Body of pancreas (tissue), 4 donors: ENCODE results near the gene HIBADH. TPM values are rescaled to one million over a fixed set of nuclear protein-coding genes. Genes with fewer than 3 reads are reported as not detected.

ENCODE experiments used
- ATAC-seq: fragments of 150-250 bp; one replicate; pipeline ENCODE4 v1.9.1; 2016
- DNase-seq, 4 donors: peaks; one replicate each; pipeline ENCODE4 v3.0.0-alpha.2; 2019
- H3K27ac ChIP-seq, 4 donors: fragments of 200-600 bp; sonication (generic); 1 replicate in 3 of 4; 2 replicates in 1 of 4; pipeline versions ENCODE4 v1.5.1 to v1.6.1; 2016 to 2019; ENCODE audit warnings: mild to moderate bottlenecking in 1 of 4, mixed read lengths in 1 of 4, moderate library complexity in 1 of 4
- H3K27me3 ChIP-seq, 2 donors: fragments of 200-600 bp; sonication (generic); one replicate each; pipeline ENCODE4 v1.6.0; 2016; ENCODE audit warnings: mild to moderate bottlenecking in 1 of 2
- H3K36me3 ChIP-seq, 2 donors: fragments of 200-600 bp; sonication (generic); replicated peaks in 1 of 2; 2 replicates each; pipeline ENCODE4 v1.5.1; 2016; ENCODE audit warnings: low read depth in 2 of 2; ENCODE audit not compliant: insufficient read depth in 1 of 2
- H3K4me1 ChIP-seq: fragments of 200-600 bp; sonication (generic); one replicate; pipeline ENCODE4 v1.6.0; 2016
- H3K4me3 ChIP-seq, 2 donors: fragments of 200-600 bp; sonication (generic); 1 replicate in 1 of 2; 2 replicates in 1 of 2; pipeline ENCODE4 v1.5.1; 2016 to 2019
- H3K9me3 ChIP-seq, 3 donors: fragments of 200-600 bp; sonication (generic); 1 replicate in 2 of 3; 2 replicates in 1 of 3; pipeline ENCODE4 v1.5.1; 2016
- CTCF ChIP-seq, 7 experiments: fragments of 450-650 bp in 4 of 7; fragments of 200-600 bp in 3 of 7; sonication (generic) in 3 of 7; IDR thresholded peaks; one replicate each; pipeline ENCODE4 v1.5.1; 2016 to 2019; ENCODE audit warnings: antibody characterized with exemption in 7 of 7
- POLR2A ChIP-seq, 3 donors: fragments of 450-650 bp; IDR thresholded peaks; one replicate each; pipeline ENCODE4 v1.6.1; 2016; ENCODE audit warnings: antibody characterized with exemption in 3 of 3, mild to moderate bottlenecking in 2 of 3
- WGBS, 2 donors: methylation state at CpG; one replicate each; pipeline ENCODE4 v1.1.5; 2017; 5-methylcytosine and 5-hydroxymethylcytosine counted together
- intact Hi-C: fragments of 100-400 bp; cut with DNase I; formaldehyde crosslinking; loops from one replicate; pipeline ENCODE4 v1.15.1; 2023
- total RNA-seq, 2 donors: library from RNA; depleted of rRNA; stranded (reverse); fragments of >200 nt; gene quantifications; one replicate each; pipeline ENCODE4 v1.1.0, GENCODE V29; 2016

Gene HIBADH
- total RNA-seq, 2 donors from 2014 or later, result 22.1 to 31.0 TPM

- Histone ChIP-seq H3K9me3 (no peaks in the 10 kb centered on the region), H3K36me3 (no peaks in the 10 kb centered on the region), H3K4me3 (no peak overlapping the region), H3K27ac (no peak overlapping the region), H3K27me3 (no peaks in the 10 kb centered on the region), H3K4me1 (no peaks in the 10 kb centered on the region)
- WGBS, 2 donors, result 91 to 94% methylated on average over 3 of the region's 3 CpGs
- DNase-seq, result no peak
- TF ChIP-seq CTCF (IDR thresholded peaks at IDR 0.05) (no peak), POLR2A (IDR thresholded peaks at IDR 0.05) (no peak)
- intact Hi-C loops, result no loop called here
- ATAC-seq, result no peak
Measured at GRCh38 chr7:27611059-27611458, 51.6 kb downstream of the HIBADH start.

GRCh38 chr7:27608776-27609495 lies 53.7 kb downstream of the HIBADH start:
- TF ChIP-seq POLR2A (IDR thresholded peaks at IDR 0.05), result no peak
- no peak for TF ChIP-seq CTCF (IDR thresholded peaks at IDR 0.05)
- no peaks in the 10 kb centered on the region for H3K36me3 ChIP-seq
- H3K9me3 ChIP-seq, result no peaks in the 10 kb centered on the region
- H3K27me3 ChIP-seq, result no peaks in the 10 kb centered on the region
- intact Hi-C loops, result no loop called here
- H3K27ac ChIP-seq, result no peak overlapping the region
- no peak for DNase-seq
- H3K4me3 ChIP-seq, result no peak overlapping the region
- ATAC-seq, result no peak
- H3K4me1 ChIP-seq, result no peaks in the 10 kb centered on the region
- 48 to 55% methylated on average over 1 of the region's 1 CpG for WGBS, 2 donors

GRCh38 chr7:27607210-27607606 lies 55.5 kb downstream of the HIBADH start:
- Histone ChIP-seq H3K27ac (no peak overlapping the region), H3K27me3 (no peaks in the 10 kb centered on the region), H3K9me3 (no peaks in the 10 kb centered on the region), H3K36me3 (no peaks in the 10 kb centered on the region), H3K4me1 (no peaks in the 10 kb centered on the region), H3K4me3 (no peak overlapping the region)
- ATAC-seq (no peak), DNase-seq (no peak)
- 95 to 97% methylated on average over 11 of the region's 11 CpGs for WGBS, 2 donors
- intact Hi-C loops, result no loop called here
- TF ChIP-seq POLR2A (IDR thresholded peaks at IDR 0.05) (no peak), CTCF (IDR thresholded peaks at IDR 0.05) (no peak)

- H3K9me3 ChIP-seq, result no peaks in the 10 kb centered on the region
- ATAC-seq (no peak), DNase-seq (no peak)
- 81 to 82% methylated on average over 4 of the region's 4 CpGs for WGBS, 2 donors
- no peaks in the 10 kb centered on the region for H3K4me1 ChIP-seq
- no peaks in the 10 kb centered on the region for H3K27me3 ChIP-seq
- no peak for TF ChIP-seq CTCF (IDR thresholded peaks at IDR 0.05)
- no peak for TF ChIP-seq POLR2A (IDR thresholded peaks at IDR 0.05)
- intact Hi-C loops, result no loop called here
- H3K27ac ChIP-seq, result no peak overlapping the region
- no peak overlapping the region for H3K4me3 ChIP-seq
- H3K36me3 ChIP-seq, result no peaks in the 10 kb centered on the region
Measured at GRCh38 chr7:27606270-27607209, 56.1 kb downstream of the HIBADH start.
